MM.1S (cell line): ENCODE measurements around the gene GABRG1.

Experiments
- EZH2 ChIP-seq: fragments of 300-600 bp; sonication (generic); optimal IDR thresholded peaks from 2 replicates; pipeline ENCODE3; 2017; ENCODE audit warnings: low read depth, mild to moderate bottlenecking, antibody characterized with exemption, low read length, mixed read lengths
- EZH2phosphoT487 ChIP-seq: fragments of 300-600 bp; sonication (generic); IDR thresholded peaks from 2 replicates; pipeline ENCODE4 v1.6.1; 2018; ENCODE audit warnings: antibody characterized with exemption, low read length
- TF ChIP-seq, protein P1 (sequence below): fragments of 300-600 bp; sonication (generic); IDR thresholded peaks from 2 replicates; pipeline ENCODE4 v1.5.1; 2016; ENCODE audit warnings: antibody characterized with exemption, low read length, mixed read lengths

GRCh38 chr4:46073778-46074177 is 50.1 kb downstream of the GABRG1 start:
- TF ChIP-seq, protein P1, sequence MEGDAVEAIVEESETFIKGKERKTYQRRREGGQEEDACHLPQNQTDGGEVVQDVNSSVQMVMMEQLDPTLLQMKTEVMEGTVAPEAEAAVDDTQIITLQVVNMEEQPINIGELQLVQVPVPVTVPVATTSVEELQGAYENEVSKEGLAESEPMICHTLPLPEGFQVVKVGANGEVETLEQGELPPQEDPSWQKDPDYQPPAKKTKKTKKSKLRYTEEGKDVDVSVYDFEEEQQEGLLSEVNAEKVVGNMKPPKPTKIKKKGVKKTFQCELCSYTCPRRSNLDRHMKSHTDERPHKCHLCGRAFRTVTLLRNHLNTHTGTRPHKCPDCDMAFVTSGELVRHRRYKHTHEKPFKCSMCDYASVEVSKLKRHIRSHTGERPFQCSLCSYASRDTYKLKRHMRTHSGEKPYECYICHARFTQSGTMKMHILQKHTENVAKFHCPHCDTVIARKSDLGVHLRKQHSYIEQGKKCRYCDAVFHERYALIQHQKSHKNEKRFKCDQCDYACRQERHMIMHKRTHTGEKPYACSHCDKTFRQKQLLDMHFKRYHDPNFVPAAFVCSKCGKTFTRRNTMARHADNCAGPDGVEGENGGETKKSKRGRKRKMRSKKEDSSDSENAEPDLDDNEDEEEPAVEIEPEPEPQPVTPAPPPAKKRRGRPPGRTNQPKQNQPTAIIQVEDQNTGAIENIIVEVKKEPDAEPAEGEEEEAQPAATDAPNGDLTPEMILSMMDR, result no peak
- TF ChIP-seq EZH2 (no peak), EZH2phosphoT487 (no peak)
